OCI-LY7 (cell line): Measurements from ENCODE around the gene CXCR6. TPM values are rescaled to one million over a fixed set of nuclear protein-coding genes. Genes with fewer than 3 reads are reported as not detected.
"Not testable (repeated sequence)": the region's sequence is repeated elsewhere in the genome, so short reads cannot be mapped to it uniquely, and the experiment has no call there.

ENCODE experiments used
- BruUV-seq: library from RNA; stranded (reverse); fragments of 400-500 nt; replicated peaks from 2 replicates; lab custom pipeline; 2021; lab: Mats Ljungman, UMichigan
- CTCF ChIA-PET: fragments of 300-600 bp; sonication (Branson Sonifier 250); formaldehyde crosslinking; loops from one replicate; lab custom pipeline; 2022; ENCODE audit warnings: antibody characterized with exemption; ENCODE audit not compliant: unreplicated experiment; lab: Charles Lee
- POLR2A ChIA-PET: fragments of 300-600 bp; sonication (Branson Sonifier 250); formaldehyde crosslinking; loops from one replicate; lab custom pipeline; 2022; ENCODE audit warnings: antibody characterized with exemption; lab: Charles Lee
- DNase-seq: peaks from one replicate; pipeline ENCODE4 v3.0.0-alpha.2; 2015; ENCODE audit warnings: low spot score
- H2AFZ ChIP-seq: fragments of 200-600 bp; sonication (generic), shearing (Covaris generic); 2 replicates; pipeline ENCODE4 v1.6.1; 2014; ENCODE audit warnings: mild to moderate bottlenecking, antibody characterized with exemption, low read length, moderate library complexity
- H3K27ac ChIP-seq: fragments of 200-600 bp; sonication (generic); 2 replicates; pipeline ENCODE4 v1.5.1; 2014; ENCODE audit warnings: mixed run types, low read depth, mild to moderate bottlenecking, moderate library complexity, low read length, inconsistent platforms; ENCODE audit not compliant: poor library complexity, severe bottlenecking
- H3K36me3 ChIP-seq: fragments of 200-600 bp; sonication (generic); 2 replicates; pipeline ENCODE4 v1.6.1; 2014; ENCODE audit warnings: mild to moderate bottlenecking, antibody characterized with exemption, low read length, moderate library complexity, mixed read lengths; ENCODE audit not compliant: insufficient read depth
- H3K4me1 ChIP-seq: fragments of 200-600 bp; sonication (generic); 2 replicates; pipeline ENCODE4 v1.5.1; 2014; ENCODE audit warnings: mild to moderate bottlenecking, low read length; ENCODE audit not compliant: insufficient read depth, poor library complexity, severe bottlenecking
- H3K4me2 ChIP-seq: fragments of 200-600 bp; sonication (generic); 2 replicates; pipeline ENCODE4 v1.6.1; 2014; ENCODE audit warnings: mild to moderate bottlenecking, low read length
- H3K4me3 ChIP-seq: fragments of 200-600 bp; sonication (generic); 2 replicates; pipeline ENCODE4 v1.5.1; 2014; ENCODE audit warnings: mild to moderate bottlenecking, low read depth, low read length; ENCODE audit not compliant: poor library complexity, severe bottlenecking
- H3K79me2 ChIP-seq: fragments of 200-600 bp; sonication (generic); 2 replicates; pipeline ENCODE4 v1.6.1; 2016; ENCODE audit warnings: low read depth, mild to moderate bottlenecking, low read length, moderate library complexity, mixed read lengths; ENCODE audit not compliant: insufficient read depth
- H3K9me2 ChIP-seq: fragments of 200-600 bp; sonication (generic); 2 replicates; pipeline ENCODE4 v1.6.1; 2016; ENCODE audit warnings: mild to moderate bottlenecking, low read length, mixed read lengths; ENCODE audit not compliant: insufficient read depth
- H3K9me3 ChIP-seq: fragments of 200-600 bp; sonication (generic); 2 replicates; pipeline ENCODE4 v1.6.1; 2014; ENCODE audit warnings: mild to moderate bottlenecking, mixed run types, low read length, mixed read lengths
- H4K20me1 ChIP-seq: fragments of 200-600 bp; sonication (generic); 2 replicates; pipeline ENCODE4 v1.6.1; 2014; ENCODE audit warnings: mild to moderate bottlenecking, antibody characterized with exemption, low read length, moderate library complexity, mixed read lengths; ENCODE audit not compliant: insufficient read depth
- CTCF ChIP-seq: fragments of 200-600 bp; sonication (generic); conservative IDR thresholded peaks from 2 replicates; pipeline ENCODE4 v1.5.1; 2014; ENCODE audit warnings: mild to moderate bottlenecking, antibody characterized with exemption, low read length, moderate library complexity, mixed read lengths
- EZH2phosphoT487 ChIP-seq: fragments of 200-600 bp; sonication (generic); IDR thresholded peaks from 2 replicates; pipeline ENCODE4 v1.6.1; 2018; ENCODE audit warnings: low read depth, borderline replicate concordance, mild to moderate bottlenecking, mixed run types, antibody characterized with exemption, low read length, moderate library complexity, mixed read lengths
- intact Hi-C: fragments of 100-400 bp; cut with micrococcal nuclease; formaldehyde crosslinking; loops from one replicate; pipeline ENCODE4 v1.10.0; 2022; ENCODE audit not compliant: unreplicated experiment
- total RNA-seq, 2 experiments: library from RNA; depleted of rRNA in 1 of 2; stranded (reverse); fragments of >200 nt in 1 of 2; shearing (Covaris generic) in 1 of 2; gene quantifications; 2 replicates each; pipeline ENCODE4 v1.2.3, GENCODE V29; 2014 to 2022

The CXCR6 gene
- total RNA-seq, 2 experiments from 2014 or later, result not detected

- intact Hi-C loops, result no loop called here
- H3K4me1 ChIP-seq, result peaks cover 30% of the 10 kb centered on the region
- BruUV-seq, result no TSS peak
- peak; percentile 38 for DNase-seq
- H3K4me2 ChIP-seq, result peak overlapping the region; percentile 91
- peak overlapping the region; percentile 79 for H3K4me3 ChIP-seq
- no peaks in the 10 kb centered on the region for H3K9me3 ChIP-seq
- H4K20me1 ChIP-seq, result no peaks in the 10 kb centered on the region
- TF ChIP-seq CTCF (no peak), EZH2phosphoT487 (no peak)
- H3K79me2 ChIP-seq, result peaks cover 23% of the 10 kb centered on the region; the same call in 1 of the 2 replicates
- POLR2A ChIA-PET, result interaction anchor here (0.6 to 1.1 kb wide), 4 partner anchors 17 to 554 kb away, joined by 3 to 6 read pairs (median 3); partner anchors contain the start of gene LZTFL1
- peak overlapping the region; percentile 33 for H3K27ac ChIP-seq
- H3K36me3 ChIP-seq, result no peaks in the 10 kb centered on the region
- no peaks in the 10 kb centered on the region for H3K9me2 ChIP-seq
- H2AFZ ChIP-seq, result peak overlapping the region; percentile 92
- CTCF ChIA-PET, result interaction anchor here (0.6 to 1.3 kb wide), 3 partner anchors 83 to 235 kb away, joined by 3 to 4 read pairs (median 3); no protein-coding TSS in a partner anchor
Observed at GRCh38 chr3:45994419-45995235, 51.4 kb downstream of the CXCR6 start.

- peaks cover 30% of the 10 kb centered on the region for H3K4me1 ChIP-seq
- peak; percentile 88 for DNase-seq
- TF ChIP-seq EZH2phosphoT487 (no peak), CTCF (no peak)
- POLR2A ChIA-PET, result interaction anchor here (0.6 to 1.1 kb wide), 8 partner anchors 18 to 553 kb away, joined by 3 to 6 read pairs (median 3); partner anchors contain the start of gene LZTFL1
- intact Hi-C loops, result no loop called here
- no peaks in the 10 kb centered on the region for H3K9me2 ChIP-seq
- H4K20me1 ChIP-seq, result no peaks in the 10 kb centered on the region
- peak within 1 kb of the TSS; percentile 33 for H3K27ac ChIP-seq
- CTCF ChIA-PET, result interaction anchor here (1.3 kb wide), 1 partner anchor 84 kb away, joined by 3 read pairs; no protein-coding TSS in a partner anchor
- BruUV-seq, result TSS peak; percentile 77
- H3K36me3 ChIP-seq, result no peaks in the 10 kb centered on the region
- peak within 1 kb of the TSS; percentile 91 for H3K4me2 ChIP-seq
- H3K4me3 ChIP-seq, result peak within 1 kb of the TSS; percentile 79
- H2AFZ ChIP-seq, result peak within 1 kb of the TSS; percentile 92
- peaks cover 23% of the 10 kb centered on the region; the same call in 1 of the 2 replicates for H3K79me2 ChIP-seq
- no peaks in the 10 kb centered on the region for H3K9me3 ChIP-seq
Observed at GRCh38 chr3:45995236-45996192, 52.2 kb downstream of the CXCR6 start, which contains the start of gene FYCO1. Gene FYCO1, minus strand, starts transcription at chr3:45995824. Its CDS starts 10,914 bp downstream, at chr3:45984910.

GRCh38 chr3:45997499-45997898 is 54.2 kb downstream of the CXCR6 start:
- intact Hi-C loops, H3K9me3 ChIP-seq, H2AFZ ChIP-seq, H3K4me2 ChIP-seq, BruUV-seq, H4K20me1 ChIP-seq, H3K36me3 ChIP-seq, H3K4me3 ChIP-seq, POLR2A ChIA-PET, DNase-seq, H3K9me2 ChIP-seq, H3K27ac ChIP-seq, CTCF ChIA-PET: not testable (repeated sequence)
- peaks cover 24% of the 10 kb centered on the region for H3K4me1 ChIP-seq
- H3K79me2 ChIP-seq, result peaks cover 23% of the 10 kb centered on the region; the same call in 1 of the 2 replicates
